CD14-positive monocyte (primary cell): ENCODE data around the gene KCNT1. TPM values are rescaled to one million over a fixed set of nuclear protein-coding genes. Genes with fewer than 3 reads are reported as not detected.

ENCODE experiments used
- DNase-seq, 3 donors: peaks; one replicate each; pipeline ENCODE4 v3.0.0-alpha.2; 2011 to 2022
- H2AFZ ChIP-seq: 2 replicates; pipeline ENCODE4 v1.6.0; 2012; ENCODE audit warnings: mild to moderate bottlenecking, low read depth, low read length, inconsistent platforms; ENCODE audit not compliant: insufficient read depth, poor library complexity, severe bottlenecking
- H3K27ac ChIP-seq, 2 donors: 1 replicate in 1 of 2; 2 replicates in 1 of 2; pipeline ENCODE4 v1.5.1; 2012 to 2013; ENCODE audit warnings: low read length in 2 of 2, control low read depth in 1 of 2, inconsistent platforms in 1 of 2, low read depth in 1 of 2, mild to moderate bottlenecking in 1 of 2
- H3K27me3 ChIP-seq, 2 donors: one replicate each; pipeline versions ENCODE4 v1.6.0 to v1.6.1; 2011 to 2013; ENCODE audit warnings: low read length in 2 of 2; ENCODE audit not compliant: control insufficient read depth in 2 of 2, insufficient read depth in 2 of 2
- H3K36me3 ChIP-seq, 2 donors: replicated peaks in 1 of 2; 1 replicate in 1 of 2; 2 replicates in 1 of 2; pipeline versions ENCODE4 v1.5.1 to v1.6.1; 2012 to 2013; ENCODE audit warnings: low read length in 2 of 2, control low read depth in 1 of 2, inconsistent platforms in 1 of 2, mild to moderate bottlenecking in 1 of 2; ENCODE audit not compliant: insufficient read depth in 2 of 2, control insufficient read depth in 1 of 2
- H3K4me1 ChIP-seq, 2 donors: 1 replicate in 1 of 2; 2 replicates in 1 of 2; pipeline versions ENCODE4 v1.5.1 to v1.6.1; 2012 to 2013; ENCODE audit warnings: low read length in 2 of 2, control low read depth in 1 of 2, inconsistent platforms in 1 of 2, mild to moderate bottlenecking in 1 of 2, moderate library complexity in 1 of 2; ENCODE audit not compliant: insufficient read depth in 2 of 2, control insufficient read depth in 1 of 2
- H3K4me2 ChIP-seq: replicated peaks from 2 replicates; pipeline ENCODE3; 2012; ENCODE audit warnings: low read length, moderate library complexity, mild to moderate bottlenecking; ENCODE audit not compliant: poor library complexity, severe bottlenecking; ENCODE audit errors: extremely low read depth
- H3K4me3 ChIP-seq, 3 experiments: fragments of 200-600 bp in 1 of 3; sonication (generic) in 1 of 3; replicated peaks in 1 of 3; 1 replicate in 2 of 3; 2 replicates in 1 of 3; pipeline ENCODE4 v1.5.1; 2011 to 2013; ENCODE audit warnings: low read length in 3 of 3, mild to moderate bottlenecking in 3 of 3, control low read depth in 2 of 3, low read depth in 2 of 3, inconsistent platforms in 1 of 3, moderate library complexity in 1 of 3
- H3K79me2 ChIP-seq: 2 replicates; pipeline ENCODE4 v1.6.0; 2012; ENCODE audit warnings: mild to moderate bottlenecking, control low read depth, inconsistent platforms, low read length, moderate library complexity; ENCODE audit not compliant: insufficient read depth
- H3K9ac ChIP-seq: 2 replicates; pipeline ENCODE4 v1.6.0; 2017; ENCODE audit warnings: low read length, mild to moderate bottlenecking; ENCODE audit not compliant: insufficient read depth, poor library complexity, severe bottlenecking
- H3K9me3 ChIP-seq, 2 donors: replicated peaks in 1 of 2; 1 replicate in 1 of 2; 2 replicates in 1 of 2; pipeline versions ENCODE4 v1.5.1 to v1.6.1; 2012 to 2013; ENCODE audit warnings: low read length in 2 of 2, control low read depth in 1 of 2; ENCODE audit not compliant: control insufficient read depth in 1 of 2, insufficient read depth in 1 of 2
- H4K20me1 ChIP-seq: 2 replicates; pipeline ENCODE4 v1.6.0; 2012; ENCODE audit warnings: mild to moderate bottlenecking, low read length, control low read depth, moderate library complexity; ENCODE audit not compliant: insufficient read depth
- H3K27ac Mint-ChIP-seq, 7 donors: one replicate each; pipeline ENCODE4 v1.8.0; 2020; ENCODE audit warnings: mild to moderate bottlenecking in 7 of 7, mixed read lengths in 7 of 7, moderate library complexity in 6 of 7, inconsistent platforms in 2 of 7
- H3K27me3 Mint-ChIP-seq, 3 donors: one replicate each; pipeline ENCODE4 v1.8.0; 2021 to 2022; ENCODE audit warnings: low read depth in 3 of 3, mild to moderate bottlenecking in 3 of 3, mixed read lengths in 3 of 3, moderate library complexity in 3 of 3, inconsistent platforms in 1 of 3
- H3K36me3 Mint-ChIP-seq, 2 donors: one replicate each; pipeline ENCODE4 v1.8.0; 2020; ENCODE audit warnings: mixed read lengths in 2 of 2, inconsistent platforms in 1 of 2, mild to moderate bottlenecking in 1 of 2
- H3K4me1 Mint-ChIP-seq: one replicate; pipeline ENCODE4 v1.8.0; 2020; ENCODE audit warnings: mild to moderate bottlenecking, mixed read lengths
- H3K4me3 Mint-ChIP-seq, 2 donors: one replicate each; pipeline ENCODE4 v1.8.0; 2020; ENCODE audit warnings: mild to moderate bottlenecking in 2 of 2, mixed read lengths in 2 of 2, moderate library complexity in 1 of 2
- H3K9me3 Mint-ChIP-seq, 7 donors: one replicate each; pipeline ENCODE4 v1.8.0; 2020 to 2022; ENCODE audit warnings: mixed read lengths in 7 of 7, mild to moderate bottlenecking in 6 of 7, moderate library complexity in 6 of 7, inconsistent platforms in 2 of 7
- CTCF ChIP-seq: fragments of 200-600 bp; IDR thresholded peaks from one replicate; pipeline ENCODE4 v1.8.0; 2022; ENCODE audit warnings: antibody characterized with exemption, mild to moderate bottlenecking
- WGBS: methylation state at CpG from one replicate; pipeline ENCODE4 v1.1.5; 2013; ENCODE audit warnings: missing lambda C conversion rate; ENCODE audit not compliant: insufficient coverage; 5-methylcytosine and 5-hydroxymethylcytosine counted together
- intact Hi-C, 2 donors: fragments of 100-400 bp; cut with micrococcal nuclease; formaldehyde crosslinking; loops; one replicate each; pipeline versions ENCODE4 v1.15.0 to v1.15.1; 2023
- polyA plus RNA-seq, 3 donors: library from polyadenylated mRNA; depleted of rRNA in 1 of 3; unstranded in 2 of 3; stranded (reverse) in 1 of 3; fragments of 300-500 nt in 2 of 3; fragments of >200 nt in 1 of 3; fragmentation: Illumina TruSeq in 2 of 3; gene quantifications; 1 replicate in 2 of 3; 2 replicates in 1 of 3; pipeline ENCODE4 v1.2.3, GENCODE V29; 2012 to 2021

KCNT1 gene
- polyA plus RNA-seq, 3 donors = not detected

- Mint-ChIP-seq H3K27me3 (peaks cover 0 to 6% (median 2%) of the 10 kb centered on the region in 3 donors), H3K4me3 (no peak overlapping the region), H3K9me3 (peaks cover 29 to 50% (median 35%) of the 10 kb centered on the region in 7 donors), H3K27ac (no peak overlapping the region), H3K4me1 (no peaks in the 10 kb centered on the region), H3K36me3 (no peaks in the 10 kb centered on the region)
- no peak overlapping the region for H3K4me3 ChIP-seq
- H3K9ac ChIP-seq = no peak overlapping the region
- TF ChIP-seq CTCF = no peak
- H2AFZ ChIP-seq = no peak overlapping the region
- H3K9me3 ChIP-seq = peaks cover 28 to 35% of the 10 kb centered on the region in 2 donors
- H3K36me3 ChIP-seq = no peaks in the 10 kb centered on the region
- intact Hi-C loops = no loop called here
- H3K27me3 ChIP-seq = no peaks in the 10 kb centered on the region
- no peaks in the 10 kb centered on the region for H3K79me2 ChIP-seq
- no peak for DNase-seq
- H4K20me1 ChIP-seq = no peaks in the 10 kb centered on the region
- WGBS = 98% methylated on average over 12 of the region's 13 CpGs
- no peaks in the 10 kb centered on the region for H3K4me1 ChIP-seq
- no peak overlapping the region for H3K27ac ChIP-seq
- no peak overlapping the region for H3K4me2 ChIP-seq
These were observed 63.4 kb downstream of the KCNT1 start for GRCh38 chr9:135765416-135765815.

GRCh38 chr9:135766251-135766650, 64.3 kb downstream of the KCNT1 start:
- H3K4me1 ChIP-seq = no peaks in the 10 kb centered on the region
- no peak overlapping the region for H3K4me3 Mint-ChIP-seq
- H3K27ac ChIP-seq = no peak overlapping the region
- no peak for DNase-seq
- TF ChIP-seq CTCF = no peak
- H3K4me3 ChIP-seq = peak overlapping the region in 1 of 3 experiments; percentile 11
- H3K27me3 ChIP-seq = no peaks in the 10 kb centered on the region
- H3K79me2 ChIP-seq = no peaks in the 10 kb centered on the region
- H3K27me3 Mint-ChIP-seq = peaks cover 0 to 2% (median 1%) of the 10 kb centered on the region in 3 donors
- H3K27ac Mint-ChIP-seq = no peak overlapping the region
- 95% methylated on average over 4 of the region's 4 CpGs for WGBS
- no peaks in the 10 kb centered on the region for H3K36me3 ChIP-seq
- H3K4me1 Mint-ChIP-seq = no peaks in the 10 kb centered on the region
- peaks cover 28 to 35% of the 10 kb centered on the region in 2 donors for H3K9me3 ChIP-seq
- intact Hi-C loops = no loop called here
- H3K4me2 ChIP-seq = no peak overlapping the region
- H4K20me1 ChIP-seq = no peaks in the 10 kb centered on the region
- no peak overlapping the region for H2AFZ ChIP-seq
- H3K36me3 Mint-ChIP-seq = no peaks in the 10 kb centered on the region
- peaks cover 29 to 50% (median 35%) of the 10 kb centered on the region in 7 donors for H3K9me3 Mint-ChIP-seq
- H3K9ac ChIP-seq = no peak overlapping the region
